Neural progenitor cell (in vitro differentiated cells): ENCODE measurements around the gene ING5. TPM values are rescaled to one million over a fixed set of nuclear protein-coding genes. Genes with fewer than 3 reads are reported as not detected.
"Not testable (repeated sequence)": the region's sequence is repeated elsewhere in the genome, so short reads cannot be mapped to it uniquely, and the experiment has no call there.

Experiments used
- DNase-seq: peaks from one replicate; pipeline ENCODE4 v3.0.0-alpha.2; 2016; ENCODE audit warnings: low spot score
- H2AFZ ChIP-seq: fragments of 200-600 bp; sonication (generic); replicated peaks from 2 replicates; pipeline ENCODE4 v1.6.1; 2016; ENCODE audit warnings: antibody characterized with exemption
- H3F3A ChIP-seq: fragments of 200-600 bp; sonication (generic); 2 replicates; pipeline ENCODE4 v1.6.1; 2016; ENCODE audit warnings: antibody characterized with exemption, low read depth
- H3K27ac ChIP-seq: fragments of 200-600 bp; sonication (generic); 2 replicates; pipeline ENCODE4 v1.5.1; 2016; ENCODE audit warnings: mild to moderate bottlenecking
- H3K27me3 ChIP-seq: fragments of 200-600 bp; sonication (generic); 2 replicates; pipeline ENCODE4 v1.6.1; 2016; ENCODE audit warnings: mild to moderate bottlenecking, moderate library complexity
- H3K36me3 ChIP-seq: fragments of 200-600 bp; sonication (generic); 2 replicates; pipeline ENCODE4 v1.5.1; 2016
- H3K4me1 ChIP-seq: fragments of 200-600 bp; sonication (generic); 2 replicates; pipeline ENCODE4 v1.6.1; 2016; ENCODE audit warnings: mixed run types
- H3K4me2 ChIP-seq: fragments of 200-600 bp; sonication (generic); 2 replicates; pipeline ENCODE4 v1.6.1; 2016
- H3K4me3 ChIP-seq: fragments of 200-600 bp; sonication (generic); 2 replicates; pipeline ENCODE4 v1.5.1; 2016
- H3K79me2 ChIP-seq: fragments of 200-600 bp; sonication (generic); 2 replicates; pipeline ENCODE4 v1.6.1; 2016; ENCODE audit warnings: low read depth
- H3K9ac ChIP-seq: fragments of 200-600 bp; sonication (generic); 2 replicates; pipeline ENCODE4 v1.6.1; 2016
- H3K9me3 ChIP-seq: fragments of 200-600 bp; sonication (generic); 2 replicates; pipeline ENCODE4 v1.5.1; 2016; ENCODE audit warnings: low read depth
- H4K20me1 ChIP-seq: fragments of 200-600 bp; sonication (generic); 2 replicates; pipeline ENCODE4 v1.6.1; 2016; ENCODE audit warnings: low read depth
- H3K27ac Mint-ChIP-seq: 3 replicates; pipeline ENCODE4 v1.8.0; 2021; ENCODE audit warnings: mixed read lengths
- H3K27me3 Mint-ChIP-seq: 2 replicates; pipeline ENCODE4 v1.8.0; 2022; ENCODE audit warnings: low read depth, mild to moderate bottlenecking, inconsistent platforms, moderate library complexity, mixed read lengths; ENCODE audit not compliant: insufficient read depth
- H3K36me3 Mint-ChIP-seq: 3 replicates; pipeline ENCODE4 v1.8.0; 2021; ENCODE audit warnings: mixed read lengths
- H3K4me1 Mint-ChIP-seq: 3 replicates; pipeline ENCODE4 v1.8.0; 2021; ENCODE audit warnings: mixed read lengths
- H3K4me3 Mint-ChIP-seq: 3 replicates; pipeline ENCODE4 v1.8.0; 2021; ENCODE audit warnings: mild to moderate bottlenecking, moderate library complexity, mixed read lengths
- H3K9me3 Mint-ChIP-seq: 3 replicates; pipeline ENCODE4 v1.8.0; 2020; ENCODE audit warnings: mixed read lengths
- CTCF ChIP-seq: fragments of 200-600 bp; sonication (generic); IDR thresholded peaks from 2 replicates; pipeline ENCODE4 v1.5.1; 2017; ENCODE audit warnings: antibody characterized with exemption, mild to moderate bottlenecking
- EZH2 ChIP-seq: fragments of 200-600 bp; sonication (generic); IDR thresholded peaks from 2 replicates; pipeline ENCODE4 v1.6.1; 2017; ENCODE audit warnings: antibody characterized with exemption, mild to moderate bottlenecking, moderate library complexity
- EZH2phosphoT487 ChIP-seq: fragments of 200-600 bp; sonication (generic); IDR thresholded peaks from 2 replicates; pipeline ENCODE4 v1.6.1; 2017; ENCODE audit warnings: antibody characterized with exemption
- total RNA-seq: library from RNA; depleted of rRNA; stranded (reverse); fragments of >200 nt; gene quantifications from 2 replicates; pipeline ENCODE4 v1.2.3, GENCODE V29; 2015; ENCODE audit warnings: low replicate concordance

ING5 gene
- total RNA-seq, 1 donor from 2014 or later, result 38.2 TPM

- H3K27ac ChIP-seq, result no peak overlapping the region
- no peak overlapping the region for H2AFZ ChIP-seq
- no peak overlapping the region for H3K4me3 Mint-ChIP-seq
- TF ChIP-seq EZH2phosphoT487 (no peak), EZH2 (no peak), CTCF (no peak)
- H3K9me3 Mint-ChIP-seq, result no peaks in the 10 kb centered on the region
- H3K27ac Mint-ChIP-seq, result no peak overlapping the region
- H3K4me1 Mint-ChIP-seq, result no peaks in the 10 kb centered on the region
- no peaks in the 10 kb centered on the region for H3K27me3 ChIP-seq
- H3K4me1 ChIP-seq, result no peaks in the 10 kb centered on the region
- H3K4me2 ChIP-seq, result no peak overlapping the region
- no peak for DNase-seq
- H4K20me1 ChIP-seq, result peaks cover 7% of the 10 kb centered on the region
- H3F3A ChIP-seq, result no peaks in the 10 kb centered on the region
- no peak overlapping the region for H3K9ac ChIP-seq
- H3K36me3 Mint-ChIP-seq, result peaks cover 2% of the 10 kb centered on the region
- peaks cover 2% of the 10 kb centered on the region for H3K27me3 Mint-ChIP-seq
- no peaks in the 10 kb centered on the region for H3K36me3 ChIP-seq
- H3K4me3 ChIP-seq, result no peak overlapping the region
- no peaks in the 10 kb centered on the region for H3K9me3 ChIP-seq
- H3K79me2 ChIP-seq, result no peaks in the 10 kb centered on the region
Observed at GRCh38 chr2:241739651-241740050, 37.8 kb downstream of the ING5 start.

- peaks cover 2% of the 10 kb centered on the region for H4K20me1 ChIP-seq
- no peaks in the 10 kb centered on the region for H3K9me3 ChIP-seq
- H3K36me3 ChIP-seq, result no peaks in the 10 kb centered on the region
- H2AFZ ChIP-seq, result no peak overlapping the region
- H3K27me3 ChIP-seq, result no peaks in the 10 kb centered on the region
- no peak overlapping the region for H3K27ac ChIP-seq
- peaks cover 2% of the 10 kb centered on the region for H3K27me3 Mint-ChIP-seq
- peaks cover 14% of the 10 kb centered on the region for H3K36me3 Mint-ChIP-seq
- no peak for DNase-seq
- no peaks in the 10 kb centered on the region for H3K79me2 ChIP-seq
- no peak overlapping the region for H3K27ac Mint-ChIP-seq
- no peak overlapping the region for H3K4me2 ChIP-seq
- no peak overlapping the region for H3K9ac ChIP-seq
- no peak for TF ChIP-seq EZH2phosphoT487
- no peak for TF ChIP-seq CTCF
- no peak for TF ChIP-seq EZH2
- peaks cover 7% of the 10 kb centered on the region for H3K9me3 Mint-ChIP-seq
- H3K4me1 ChIP-seq, result no peaks in the 10 kb centered on the region
- H3K4me3 Mint-ChIP-seq, result no peak overlapping the region
- no peak overlapping the region for H3K4me3 ChIP-seq
- no peaks in the 10 kb centered on the region for H3F3A ChIP-seq
- no peaks in the 10 kb centered on the region for H3K4me1 Mint-ChIP-seq
Observed at GRCh38 chr2:241741016-241741415, 39.2 kb downstream of the ING5 start.

- no peaks in the 10 kb centered on the region for H3K9me3 ChIP-seq
- H3K4me3 ChIP-seq, result no peak overlapping the region
- H3K9ac ChIP-seq, result no peak overlapping the region
- no peak for TF ChIP-seq EZH2
- no peak for TF ChIP-seq CTCF
- no peak for TF ChIP-seq EZH2phosphoT487
- Mint-ChIP-seq H3K9me3 (peaks cover 9% of the 10 kb centered on the region), H3K4me1 (no peaks in the 10 kb centered on the region), H3K4me3 (no peak overlapping the region), H3K36me3 (peaks cover 23% of the 10 kb centered on the region), H3K27ac (no peak overlapping the region), H3K27me3 (peaks cover 2% of the 10 kb centered on the region)
- H4K20me1 ChIP-seq, result no peaks in the 10 kb centered on the region
- H3K4me1 ChIP-seq, result no peaks in the 10 kb centered on the region
- no peaks in the 10 kb centered on the region for H3K36me3 ChIP-seq
- H3K79me2 ChIP-seq, result no peaks in the 10 kb centered on the region
- no peaks in the 10 kb centered on the region for H3F3A ChIP-seq
- no peak overlapping the region for H3K27ac ChIP-seq
- H3K27me3 ChIP-seq, result no peaks in the 10 kb centered on the region
- H2AFZ ChIP-seq, result no peak overlapping the region
- no peak overlapping the region for H3K4me2 ChIP-seq
- no peak for DNase-seq
Observed at GRCh38 chr2:241742320-241742939, 40.6 kb downstream of the ING5 start.

GRCh38 chr2:241743008-241743407, 41.2 kb downstream of the ING5 start:
- not testable (repeated sequence) for H2AFZ ChIP-seq, H3K79me2 ChIP-seq, H3K36me3 ChIP-seq, H3K9me3 Mint-ChIP-seq, H3K27ac ChIP-seq, H3F3A ChIP-seq, H3K9me3 ChIP-seq, H3K27ac Mint-ChIP-seq, H3K4me1 ChIP-seq, H3K27me3 Mint-ChIP-seq, H3K27me3 ChIP-seq, H3K4me3 ChIP-seq, H3K4me3 Mint-ChIP-seq, H4K20me1 ChIP-seq, H3K4me2 ChIP-seq, H3K4me1 Mint-ChIP-seq, DNase-seq, H3K9ac ChIP-seq
- peaks cover 25% of the 10 kb centered on the region for H3K36me3 Mint-ChIP-seq
